ENCODE data around the gene PTEN. TPM values are rescaled to one million over a fixed set of nuclear protein-coding genes. Genes with fewer than 3 reads are reported as not detected.
"Not testable (repeated sequence)": the region's sequence is repeated elsewhere in the genome, so short reads cannot be mapped to it uniquely, and the experiment has no call there.

The PTEN gene
- total and polyA plus RNA-seq, 7 donors: 27.0 to 180 (median 80.0) TPM

DNA sequence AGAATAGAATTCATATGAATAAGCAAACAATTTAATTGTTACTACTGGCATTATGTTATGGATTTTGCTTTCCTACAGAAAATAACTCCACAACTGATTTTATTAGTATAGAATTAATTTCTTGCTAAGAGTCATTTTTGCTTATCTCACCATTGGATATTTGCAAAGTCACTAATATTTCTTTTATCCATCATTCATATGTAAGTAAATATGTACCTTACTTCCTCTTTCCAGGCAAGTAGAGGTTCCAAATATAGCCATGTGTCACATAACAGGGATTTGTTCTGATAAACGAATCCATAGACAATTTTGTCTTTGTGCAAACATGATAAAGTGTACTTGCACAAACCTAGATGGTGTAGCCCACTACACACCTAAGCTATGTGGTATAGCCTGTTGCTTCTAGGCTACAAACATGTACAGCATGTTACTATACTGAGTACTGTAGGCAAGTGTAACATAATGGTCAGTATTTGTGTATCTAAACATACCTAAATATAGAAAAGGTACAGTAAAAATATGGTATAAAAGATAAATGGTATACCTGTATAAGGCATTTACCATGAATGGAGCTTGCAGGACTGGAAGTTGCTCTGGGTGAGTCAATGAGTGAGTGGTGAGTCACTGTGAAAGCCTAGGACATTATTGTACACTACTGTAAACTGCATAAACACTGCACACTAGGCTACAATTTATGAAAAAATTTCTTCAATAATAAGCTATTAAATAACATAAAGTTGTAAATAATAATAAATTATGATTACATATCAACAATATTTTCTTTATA lies 18.4 kb upstream of the PTEN start:
- no peaks in the 10 kb centered on the region for H3K4me1 ChIP-seq
- no peak for DNase-seq
- H3K4me3 ChIP-seq: no peak overlapping the region
- H3K27me3 ChIP-seq: no peaks in the 10 kb centered on the region
- no peaks in the 10 kb centered on the region for H3K9me3 ChIP-seq
- intact Hi-C loops (cut with DNase I): no loop called here
- 7 to 24% methylated on average over 1 of the region's 1 CpG for WGBS, 2 donors
- H3K27ac ChIP-seq: no peak overlapping the region
- no peak for TF ChIP-seq POLR2A (IDR thresholded peaks at IDR 0.05)
- TF ChIP-seq, protein P1, sequence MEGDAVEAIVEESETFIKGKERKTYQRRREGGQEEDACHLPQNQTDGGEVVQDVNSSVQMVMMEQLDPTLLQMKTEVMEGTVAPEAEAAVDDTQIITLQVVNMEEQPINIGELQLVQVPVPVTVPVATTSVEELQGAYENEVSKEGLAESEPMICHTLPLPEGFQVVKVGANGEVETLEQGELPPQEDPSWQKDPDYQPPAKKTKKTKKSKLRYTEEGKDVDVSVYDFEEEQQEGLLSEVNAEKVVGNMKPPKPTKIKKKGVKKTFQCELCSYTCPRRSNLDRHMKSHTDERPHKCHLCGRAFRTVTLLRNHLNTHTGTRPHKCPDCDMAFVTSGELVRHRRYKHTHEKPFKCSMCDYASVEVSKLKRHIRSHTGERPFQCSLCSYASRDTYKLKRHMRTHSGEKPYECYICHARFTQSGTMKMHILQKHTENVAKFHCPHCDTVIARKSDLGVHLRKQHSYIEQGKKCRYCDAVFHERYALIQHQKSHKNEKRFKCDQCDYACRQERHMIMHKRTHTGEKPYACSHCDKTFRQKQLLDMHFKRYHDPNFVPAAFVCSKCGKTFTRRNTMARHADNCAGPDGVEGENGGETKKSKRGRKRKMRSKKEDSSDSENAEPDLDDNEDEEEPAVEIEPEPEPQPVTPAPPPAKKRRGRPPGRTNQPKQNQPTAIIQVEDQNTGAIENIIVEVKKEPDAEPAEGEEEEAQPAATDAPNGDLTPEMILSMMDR (IDR thresholded peaks at IDR 0.05): no peak
- TF ChIP-seq EP300 (IDR thresholded peaks at IDR 0.05): no peak
- TF ChIP-seq POLR2AphosphoS5 (IDR thresholded peaks at IDR 0.05): no peak
- no peaks in the 10 kb centered on the region for H3K36me3 ChIP-seq

DNA sequence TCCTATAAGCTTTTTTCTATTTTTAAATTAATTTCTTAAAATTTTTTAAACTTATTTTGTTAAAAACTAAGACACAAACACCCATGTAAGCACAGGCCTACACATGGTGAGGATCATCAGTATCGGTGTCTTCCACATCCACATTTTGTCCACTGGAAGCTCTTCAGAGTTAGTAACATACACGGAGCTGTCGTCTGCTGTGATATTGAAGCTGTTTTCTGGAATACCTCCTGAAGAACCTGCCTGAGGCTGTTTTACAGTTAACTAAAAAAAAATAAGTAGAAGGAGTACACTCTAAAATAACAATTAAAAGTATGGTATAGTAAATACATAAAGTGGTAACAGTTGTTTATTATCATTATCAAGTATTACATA lies 17.8 kb upstream of the PTEN start:
- intact Hi-C loops (cut with DNase I): no loop called here
- Histone ChIP-seq H3K9me3 (no peaks in the 10 kb centered on the region), H3K4me3 (no peak overlapping the region)

DNA sequence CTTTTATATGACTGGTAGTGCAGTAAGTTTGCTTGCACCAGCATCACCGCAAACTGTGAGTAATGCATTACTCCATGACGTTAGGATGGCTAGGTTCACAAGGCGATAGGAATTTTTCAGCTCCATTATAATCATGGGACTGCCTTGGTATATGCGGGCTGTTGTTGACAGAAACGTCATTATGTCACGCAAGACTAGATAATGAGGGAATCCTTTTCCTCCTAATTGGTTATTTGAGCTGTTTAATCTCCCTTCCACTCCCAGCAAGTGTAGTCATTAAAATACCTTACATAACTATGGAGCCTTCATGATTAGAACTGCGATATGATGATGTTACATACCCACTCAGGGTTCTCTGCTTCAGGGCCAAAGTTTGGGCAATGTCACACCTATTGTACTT lies 17.4 kb upstream of the PTEN start:
- Histone ChIP-seq H3K36me3 (no peaks in the 10 kb centered on the region), H3K27me3 (no peaks in the 10 kb centered on the region), H3K4me1 (no peaks in the 10 kb centered on the region), H3K9me3 (no peaks in the 10 kb centered on the region), H3K27ac (no peak overlapping the region), H3K4me3 (no peak overlapping the region)
- 80 to 86% methylated on average over 7 of the region's 7 CpGs for WGBS, 2 donors
- TF ChIP-seq POLR2A (IDR thresholded peaks at IDR 0.05) (no peak), POLR2AphosphoS5 (IDR thresholded peaks at IDR 0.05) (no peak), EP300 (IDR thresholded peaks at IDR 0.05) (no peak)
- TF ChIP-seq, protein P1 (IDR thresholded peaks at IDR 0.05): no peak
- intact Hi-C loops (cut with DNase I): no loop called here
- no peak for DNase-seq

More for the DNA sequence above, 17.8 kb upstream of the PTEN start:
- TF ChIP-seq POLR2AphosphoS5 (IDR thresholded peaks at IDR 0.05) (no peak), POLR2A (IDR thresholded peaks at IDR 0.05) (no peak), EP300 (IDR thresholded peaks at IDR 0.05) (no peak)
- TF ChIP-seq, protein P1 (IDR thresholded peaks at IDR 0.05): no peak
- H3K27ac ChIP-seq: no peak overlapping the region
- DNase-seq: no peak
- no peaks in the 10 kb centered on the region for H3K27me3 ChIP-seq
- no peaks in the 10 kb centered on the region for H3K4me1 ChIP-seq
- WGBS, 2 donors: 94 to 95% methylated on average over 3 of the region's 3 CpGs
- H3K36me3 ChIP-seq: no peaks in the 10 kb centered on the region

DNA sequence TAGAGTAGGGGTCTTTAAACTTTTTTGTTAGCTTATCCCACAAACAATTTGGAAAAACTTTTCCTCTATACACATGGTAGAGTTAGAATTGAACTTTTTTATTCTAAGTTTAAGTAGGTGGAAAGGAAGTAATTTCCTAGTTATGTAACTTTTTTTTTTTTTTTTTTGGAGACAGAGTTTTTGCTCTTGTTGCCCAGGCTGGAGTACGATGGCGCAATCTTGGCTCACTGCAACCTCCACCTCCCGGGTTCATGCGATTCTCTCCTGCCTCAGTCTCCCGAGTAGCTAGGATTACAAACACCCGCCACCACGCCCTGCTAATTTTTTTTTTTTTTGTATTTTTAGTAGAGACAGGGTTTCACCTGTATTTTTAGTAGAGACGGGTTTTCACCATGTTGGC lies 16.7 kb upstream of the PTEN start:
- not testable (repeated sequence) for H3K36me3 ChIP-seq

DNA sequence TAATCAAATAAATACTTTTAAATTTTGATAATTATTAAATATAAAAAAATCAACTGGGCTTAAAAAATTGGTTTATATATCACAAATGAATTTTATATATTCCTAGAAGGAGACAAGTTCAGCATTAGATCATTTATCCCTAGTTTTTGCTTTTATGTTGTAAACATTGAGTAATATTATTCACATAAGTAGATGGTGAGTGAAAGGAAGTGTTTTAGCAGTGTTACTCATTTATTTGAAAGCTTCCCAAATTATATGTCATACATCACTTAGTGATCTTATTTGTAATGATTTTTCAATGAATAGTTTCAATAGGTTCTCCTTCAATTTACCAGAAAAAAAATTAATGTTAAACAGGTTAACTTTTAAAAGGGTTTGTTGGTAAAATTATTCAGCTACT lies 15.9 kb upstream of the PTEN start:
- Histone ChIP-seq H3K4me1 (no peaks in the 10 kb centered on the region), H3K27me3 (no peaks in the 10 kb centered on the region), H3K4me3 (no peak overlapping the region), H3K36me3 (no peaks in the 10 kb centered on the region), H3K9me3 (no peaks in the 10 kb centered on the region), H3K27ac (no peak overlapping the region)
- no peak for DNase-seq
- intact Hi-C loops (cut with DNase I): no loop called here
- no peak for TF ChIP-seq POLR2AphosphoS5 (IDR thresholded peaks at IDR 0.05)
- TF ChIP-seq, protein P1 (IDR thresholded peaks at IDR 0.05): no peak
- TF ChIP-seq EP300 (IDR thresholded peaks at IDR 0.05): no peak
- TF ChIP-seq POLR2A (IDR thresholded peaks at IDR 0.05): no peak

More for the DNA sequence above, 16.7 kb upstream of the PTEN start:
- H3K9me3 ChIP-seq; H3K4me3 ChIP-seq; H3K27ac ChIP-seq; DNase-seq; intact Hi-C loops (cut with DNase I); H3K27me3 ChIP-seq; H3K4me1 ChIP-seq: not testable (repeated sequence)
- WGBS, 2 donors: 94 to 96% methylated on average over 8 of the region's 8 CpGs

All from sigmoid colon (tissue), 7 donors.